ENCODE data around the gene ADGRD1.
"Not testable (repeated sequence)": the region's sequence is repeated elsewhere in the genome, so short reads cannot be mapped to it uniquely, and the experiment has no call there.

Gene ADGRD1

DNA sequence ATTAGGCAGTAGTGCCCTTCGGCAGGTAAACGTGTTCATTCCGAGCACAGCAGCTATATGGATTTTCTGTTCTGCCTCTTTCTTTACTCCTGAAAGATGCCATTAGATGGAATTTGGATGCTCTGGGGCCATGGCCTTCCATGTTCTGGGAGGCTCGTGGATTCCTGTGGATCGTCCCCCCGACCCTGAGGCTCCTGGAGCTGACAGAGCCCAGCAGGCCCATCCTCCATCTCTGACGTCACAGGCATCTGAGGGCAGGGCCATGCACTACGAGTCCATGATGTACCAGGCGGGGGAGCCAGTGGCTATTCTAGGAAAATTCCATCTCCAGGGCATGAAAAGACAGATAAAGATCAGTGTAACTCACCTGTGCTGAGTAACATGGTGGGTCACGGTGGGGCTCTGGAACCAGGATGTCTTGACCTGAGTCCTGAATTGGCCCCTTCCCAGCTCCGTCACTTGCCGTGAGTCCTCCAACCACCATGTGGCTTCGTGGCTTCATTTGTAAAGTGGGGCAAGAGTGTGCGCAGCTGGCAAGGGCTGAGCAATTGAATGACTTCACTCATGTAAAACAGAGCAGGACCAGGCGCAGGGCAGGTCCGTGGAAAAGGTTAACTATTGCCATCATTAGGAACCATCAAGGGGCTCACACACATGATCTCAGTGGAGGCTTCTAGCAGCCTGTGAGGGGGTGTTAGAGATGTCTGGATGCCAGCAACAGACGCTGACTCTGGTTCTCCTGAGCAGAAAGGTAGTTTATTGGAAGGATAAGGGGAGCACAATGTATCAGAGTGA, 115.4 kb downstream of the ADGRD1 start:
- H3K27ac Mint-ChIP-seq; H3K4me3 Mint-ChIP-seq; H3K36me3 Mint-ChIP-seq (ENCODE audit: low read depth); H3K4me1 Mint-ChIP-seq (ENCODE audit: low read depth); H3K9me3 Mint-ChIP-seq; H3K27me3 Mint-ChIP-seq (ENCODE audit: low read depth): not testable (repeated sequence)

DNA sequence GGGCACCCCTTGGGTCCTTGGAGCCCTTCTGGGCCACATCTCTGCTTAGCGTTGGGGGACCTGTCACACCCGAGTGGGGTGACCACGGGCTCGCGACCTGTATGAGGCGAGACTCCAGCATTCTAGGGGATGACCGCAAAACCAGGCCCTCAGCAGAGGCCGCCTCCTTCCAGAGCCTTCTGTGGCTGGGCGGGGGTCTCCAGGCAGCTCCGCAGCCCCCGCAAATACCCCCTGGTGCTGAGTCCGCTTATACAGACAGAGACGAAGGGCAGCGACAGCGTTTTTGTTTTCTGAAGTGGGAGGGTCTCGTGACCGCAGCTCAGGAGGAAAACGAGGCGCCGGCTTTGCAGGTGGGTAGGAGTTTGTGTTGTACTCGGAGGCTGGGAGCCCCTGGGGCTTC, 116.4 kb downstream of the ADGRD1 start:
- not testable (repeated sequence) for H3K27me3 Mint-ChIP-seq (ENCODE audit: low read depth); H3K9me3 Mint-ChIP-seq; H3K4me1 Mint-ChIP-seq (ENCODE audit: low read depth); H3K27ac Mint-ChIP-seq; H3K4me3 Mint-ChIP-seq; H3K36me3 Mint-ChIP-seq (ENCODE audit: low read depth)

DNA sequence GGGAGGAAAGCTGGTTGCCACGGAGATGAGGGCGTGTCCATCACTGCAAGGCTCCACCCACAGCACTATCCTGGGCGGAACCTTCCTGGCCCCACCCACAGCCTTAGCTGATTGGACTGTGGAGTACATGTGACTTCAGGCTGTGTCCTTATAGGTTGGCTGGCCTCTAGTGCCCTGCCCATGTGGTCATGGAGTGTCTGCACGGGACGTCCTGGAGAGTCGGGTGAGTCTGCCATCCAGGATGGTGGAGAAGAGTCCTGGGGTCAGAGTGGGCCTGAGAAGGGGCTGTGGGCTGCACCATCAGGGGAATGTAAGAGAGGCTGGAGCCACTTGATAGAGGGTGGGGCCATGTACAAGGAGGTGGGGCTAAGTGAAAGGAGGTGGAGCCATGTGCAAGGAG, 117.0 kb downstream of the ADGRD1 start:
- H3K4me1 Mint-ChIP-seq (ENCODE audit: low read depth); H3K4me3 Mint-ChIP-seq; H3K27ac Mint-ChIP-seq; H3K36me3 Mint-ChIP-seq (ENCODE audit: low read depth); H3K27me3 Mint-ChIP-seq (ENCODE audit: low read depth); H3K9me3 Mint-ChIP-seq: not testable (repeated sequence)

DNA sequence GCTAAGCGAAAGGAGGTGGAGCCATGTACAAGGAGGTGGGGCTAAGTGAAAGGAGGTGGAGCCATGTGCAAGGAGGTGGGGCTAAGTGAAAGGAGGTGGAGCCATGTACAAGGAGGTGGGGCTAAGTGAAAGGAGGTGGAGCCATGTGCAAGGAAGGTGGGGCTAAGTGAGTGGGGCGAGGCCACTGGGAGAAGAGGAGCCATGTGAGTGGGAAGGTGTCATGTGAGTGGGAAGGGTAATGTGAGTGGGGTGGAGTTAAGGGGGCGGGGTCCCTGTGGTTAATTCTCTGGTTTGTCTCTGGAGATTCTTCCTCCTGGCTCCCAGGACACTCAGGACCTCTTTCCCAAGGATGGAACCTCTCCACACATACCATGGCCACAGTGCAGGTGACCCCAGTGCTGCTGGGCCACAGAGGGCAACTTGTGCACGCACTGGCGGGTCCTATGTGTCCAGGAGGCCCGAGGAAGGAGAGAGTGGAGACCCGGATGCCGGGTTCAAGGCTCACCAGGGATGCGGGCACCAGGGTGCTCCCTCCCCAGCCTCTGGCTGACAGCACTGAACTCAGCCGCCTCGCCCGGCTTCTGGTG, 117.6 kb downstream of the ADGRD1 start:
- H3K27ac Mint-ChIP-seq; H3K27me3 Mint-ChIP-seq (ENCODE audit: low read depth); H3K4me1 Mint-ChIP-seq (ENCODE audit: low read depth); H3K9me3 Mint-ChIP-seq; H3K36me3 Mint-ChIP-seq (ENCODE audit: low read depth); H3K4me3 Mint-ChIP-seq: not testable (repeated sequence)

DNA sequence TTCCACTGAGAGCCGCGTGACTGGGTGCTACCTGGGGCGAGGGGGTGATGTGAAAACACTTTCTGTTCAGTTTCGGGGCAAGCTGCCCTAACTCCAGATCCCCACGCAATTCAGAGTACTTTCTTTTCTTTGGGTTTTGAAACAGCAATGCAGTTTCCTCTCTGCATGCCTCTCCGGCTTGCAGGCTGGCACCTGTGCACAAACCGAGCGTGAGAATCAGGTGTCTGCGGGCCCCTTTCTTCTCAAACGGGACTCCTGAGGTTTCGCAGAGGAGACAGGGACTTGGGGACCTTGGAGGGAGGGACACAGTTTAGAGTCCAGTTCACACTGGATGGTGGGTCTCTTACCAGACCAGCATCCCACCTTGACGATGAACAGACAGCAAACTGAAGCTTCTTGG, 118.2 kb downstream of the ADGRD1 start:
- not testable (repeated sequence) for H3K27me3 Mint-ChIP-seq (ENCODE audit: low read depth); H3K27ac Mint-ChIP-seq; H3K4me1 Mint-ChIP-seq (ENCODE audit: low read depth); H3K9me3 Mint-ChIP-seq; H3K4me3 Mint-ChIP-seq; H3K36me3 Mint-ChIP-seq (ENCODE audit: low read depth)

DNA sequence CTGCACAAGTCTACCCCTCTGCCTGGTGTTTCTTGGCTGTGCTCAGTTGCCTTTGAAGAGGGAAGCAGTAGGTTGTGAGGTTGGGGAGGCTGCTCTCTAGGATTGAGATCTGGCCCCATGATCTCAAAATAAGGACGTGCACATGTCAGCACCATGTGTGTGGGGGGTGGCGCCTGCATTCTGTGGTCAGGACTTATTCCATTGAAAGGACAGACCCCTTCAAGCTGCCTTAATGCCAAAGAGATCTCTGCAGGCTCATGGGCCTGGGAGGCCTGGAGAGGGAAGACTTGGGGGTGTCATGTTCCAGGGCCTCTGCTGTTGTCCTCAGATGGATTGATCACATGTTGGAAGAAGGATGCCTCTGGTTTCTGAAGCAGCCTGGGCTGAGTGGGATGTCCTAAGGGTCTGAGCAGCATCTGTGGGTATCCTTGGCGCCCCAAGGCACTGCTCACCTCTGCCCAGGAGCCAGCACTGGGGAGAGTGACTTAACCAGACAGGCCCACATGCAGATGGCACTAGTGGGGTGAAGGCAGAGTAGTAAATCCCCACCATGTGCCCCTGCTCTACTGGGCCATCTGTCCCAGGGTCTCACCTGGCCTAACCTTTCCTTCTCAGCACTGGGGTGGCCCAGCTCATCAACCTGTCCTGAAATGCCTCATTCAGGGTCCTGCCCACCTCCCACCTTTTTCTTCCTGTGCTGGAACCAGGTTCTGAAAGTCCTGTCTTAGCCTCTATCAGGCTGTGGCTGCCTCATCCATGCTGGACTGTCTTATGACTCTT, 118.9 kb downstream of the ADGRD1 start:
- Mint-ChIP-seq H3K36me3 (ENCODE audit: low read depth) (no peaks in the 10 kb centered on the region), H3K27me3 (ENCODE audit: low read depth) (no peaks in the 10 kb centered on the region), H3K4me3 (no peak overlapping the region), H3K9me3 (no peaks in the 10 kb centered on the region), H3K27ac (no peak overlapping the region), H3K4me1 (ENCODE audit: low read depth) (no peaks in the 10 kb centered on the region)

DNA sequence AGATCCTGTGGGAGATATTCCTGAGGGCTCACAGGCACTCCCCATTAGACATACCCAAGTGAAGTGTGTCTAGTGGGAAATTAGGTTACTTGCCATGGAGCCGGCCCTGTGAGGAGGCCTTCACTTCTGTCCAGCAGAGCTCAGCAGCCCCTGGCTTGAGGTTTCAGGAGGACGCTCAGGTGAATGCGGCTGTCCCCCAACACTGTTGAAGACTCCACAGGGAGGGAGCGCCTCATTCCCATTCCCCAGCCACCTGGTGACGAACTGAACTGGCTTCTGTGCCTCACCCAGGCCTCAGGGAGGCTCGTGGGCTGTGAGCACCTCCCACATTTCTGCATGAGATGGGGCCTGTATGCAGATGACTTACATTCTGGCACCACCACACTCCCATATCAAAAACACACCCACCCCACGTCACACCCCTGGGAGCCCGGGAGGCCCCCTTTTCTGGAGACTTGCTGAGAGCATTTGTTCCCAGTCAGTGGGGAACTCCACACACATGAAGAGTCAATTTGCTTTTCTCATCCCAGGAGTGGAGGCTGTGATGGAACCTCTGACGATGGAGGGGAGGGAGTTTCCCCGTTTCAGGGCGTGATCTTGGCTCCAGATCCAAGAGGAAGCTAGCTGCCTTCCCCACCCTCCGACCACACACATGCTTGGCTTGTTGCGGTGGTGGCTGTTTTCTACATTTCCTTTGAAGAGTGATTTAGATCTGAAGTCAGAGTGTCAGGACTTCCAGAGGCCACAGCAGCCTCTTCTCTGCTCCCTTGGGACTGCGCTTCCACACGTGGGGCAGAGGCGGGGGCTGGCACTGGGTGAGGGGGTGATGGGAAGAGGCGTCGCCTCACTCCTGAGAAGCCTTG, 120.7 kb downstream of the ADGRD1 start:
- Mint-ChIP-seq H3K4me1 (ENCODE audit: low read depth) (no peaks in the 10 kb centered on the region), H3K36me3 (ENCODE audit: low read depth) (no peaks in the 10 kb centered on the region), H3K27ac (no peak overlapping the region), H3K27me3 (ENCODE audit: low read depth) (no peaks in the 10 kb centered on the region), H3K4me3 (no peak overlapping the region), H3K9me3 (no peaks in the 10 kb centered on the region)

DNA sequence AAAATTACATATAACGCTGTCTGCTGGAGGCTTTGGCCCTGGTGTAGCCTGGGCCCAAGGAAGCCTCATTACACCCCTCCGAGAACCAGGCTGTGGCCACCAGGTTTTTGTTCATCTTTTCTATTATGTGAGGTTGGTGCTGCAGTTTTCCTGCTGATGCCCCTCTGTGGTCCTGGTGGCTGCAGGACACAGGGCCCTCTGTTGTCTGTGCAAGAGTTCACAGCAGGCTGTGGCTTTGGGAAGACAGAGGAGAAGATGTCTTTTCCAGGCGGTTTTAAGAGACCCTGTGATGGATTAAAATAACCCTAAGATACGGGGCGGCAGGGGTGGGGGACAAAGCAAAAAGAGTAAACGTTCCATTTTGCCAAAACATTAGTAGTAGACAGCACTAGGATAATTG, 121.5 kb downstream of the ADGRD1 start:
- Mint-ChIP-seq H3K27ac (no peak overlapping the region), H3K4me1 (ENCODE audit: low read depth) (no peaks in the 10 kb centered on the region), H3K36me3 (ENCODE audit: low read depth) (no peaks in the 10 kb centered on the region), H3K9me3 (no peaks in the 10 kb centered on the region), H3K27me3 (ENCODE audit: low read depth) (no peaks in the 10 kb centered on the region), H3K4me3 (no peak overlapping the region)

DNA sequence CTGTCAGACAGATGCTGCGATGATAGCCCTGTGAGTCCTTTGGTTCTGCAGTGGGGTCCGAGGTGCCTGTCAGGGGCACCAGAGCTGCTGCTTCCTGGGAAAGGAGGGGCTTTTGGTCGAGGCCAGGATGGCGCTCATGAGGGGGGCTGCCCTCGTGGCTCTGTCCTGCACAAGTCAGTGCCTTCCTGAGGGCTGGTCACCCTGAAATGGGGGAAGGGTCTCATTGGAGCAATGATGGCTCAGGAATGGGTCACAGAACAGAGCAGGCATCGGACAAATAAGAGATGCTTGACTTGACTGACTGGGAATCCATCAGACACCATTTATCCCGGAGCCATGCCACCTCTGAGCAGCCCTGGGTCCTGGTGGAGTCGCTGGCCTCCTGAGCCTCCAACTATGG, 121.9 kb downstream of the ADGRD1 start:
- Mint-ChIP-seq H3K4me3 (no peak overlapping the region), H3K27ac (no peak overlapping the region), H3K9me3 (no peaks in the 10 kb centered on the region), H3K27me3 (ENCODE audit: low read depth) (no peaks in the 10 kb centered on the region), H3K4me1 (ENCODE audit: low read depth) (no peaks in the 10 kb centered on the region), H3K36me3 (ENCODE audit: low read depth) (no peaks in the 10 kb centered on the region)

DNA sequence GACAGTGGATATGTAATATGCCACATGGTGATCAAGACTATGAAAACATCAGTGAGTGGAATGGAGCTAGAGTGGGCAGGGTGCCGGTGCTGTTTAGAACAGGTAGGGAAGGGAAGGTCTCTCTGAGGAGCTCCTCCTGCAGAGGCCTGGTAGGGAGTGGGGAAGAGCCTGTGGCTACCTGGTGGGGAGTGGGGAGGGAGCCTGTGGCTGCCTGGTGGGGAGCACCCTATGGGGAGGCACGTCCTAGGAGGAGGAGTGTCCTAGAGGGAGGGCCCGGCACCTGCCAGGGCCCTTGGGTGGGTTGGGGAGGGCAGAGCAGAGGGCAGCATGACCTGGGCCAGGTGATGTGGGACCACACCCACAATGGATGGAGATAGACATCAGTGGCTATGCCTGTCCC, 122.6 kb downstream of the ADGRD1 start:
- H3K36me3 Mint-ChIP-seq (ENCODE audit: low read depth): no peaks in the 10 kb centered on the region
- no peaks in the 10 kb centered on the region for H3K4me1 Mint-ChIP-seq (ENCODE audit: low read depth)
- no peak overlapping the region for H3K27ac Mint-ChIP-seq
- no peak overlapping the region for H3K4me3 Mint-ChIP-seq
- no peaks in the 10 kb centered on the region for H3K27me3 Mint-ChIP-seq (ENCODE audit: low read depth)
- no peaks in the 10 kb centered on the region for H3K9me3 Mint-ChIP-seq

DNA sequence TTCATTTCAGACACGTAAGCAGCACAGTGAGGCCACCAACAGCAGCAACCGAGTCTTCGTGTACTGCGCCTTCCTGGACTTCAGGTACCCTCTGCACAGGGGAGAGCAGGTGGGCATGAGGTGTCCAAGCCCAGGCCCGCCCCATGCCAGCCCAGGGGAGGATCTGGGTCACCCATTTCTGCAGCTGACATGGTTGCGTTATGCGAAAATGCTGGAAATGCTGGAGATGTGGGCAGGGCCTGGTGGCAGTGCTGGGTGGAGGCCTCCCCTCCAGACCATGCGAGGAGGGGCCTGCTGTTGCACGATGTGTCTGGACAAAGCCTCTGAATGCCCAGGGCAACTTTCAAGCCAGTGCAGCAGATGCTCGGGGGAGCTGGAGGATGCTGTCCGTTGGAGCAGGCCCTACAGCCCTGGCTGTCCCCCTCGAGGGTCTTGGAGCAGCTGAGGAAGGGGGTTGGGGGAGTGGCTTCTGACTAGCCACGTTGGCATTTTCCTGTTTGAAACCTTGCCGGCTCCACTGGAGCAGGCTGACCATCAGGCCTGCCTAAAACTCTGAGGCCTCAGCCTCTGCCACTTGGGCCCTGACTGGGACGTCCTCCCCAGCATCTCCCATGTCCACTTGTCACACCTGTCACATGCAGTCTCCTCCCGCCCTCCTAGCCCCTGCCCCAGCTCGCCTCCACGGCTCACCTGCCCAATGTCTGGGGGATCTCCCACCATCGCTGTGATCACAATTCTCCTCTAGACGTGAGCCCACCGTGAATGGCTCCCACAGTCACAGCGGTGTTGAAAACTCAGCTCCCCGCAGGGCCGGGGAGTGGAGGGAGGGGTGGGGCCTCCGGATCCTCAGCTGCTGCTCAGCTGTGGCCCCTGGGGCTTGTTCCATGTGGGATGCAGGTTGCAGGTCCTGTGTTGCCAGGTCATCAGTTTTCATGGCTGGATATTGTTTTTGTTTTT, 123.4 kb downstream of the ADGRD1 start:
- Mint-ChIP-seq H3K27me3 (ENCODE audit: low read depth) (no peaks in the 10 kb centered on the region), H3K27ac (no peak overlapping the region), H3K9me3 (no peaks in the 10 kb centered on the region), H3K4me3 (no peak overlapping the region), H3K4me1 (ENCODE audit: low read depth) (no peaks in the 10 kb centered on the region), H3K36me3 (ENCODE audit: low read depth) (no peaks in the 10 kb centered on the region)

DNA sequence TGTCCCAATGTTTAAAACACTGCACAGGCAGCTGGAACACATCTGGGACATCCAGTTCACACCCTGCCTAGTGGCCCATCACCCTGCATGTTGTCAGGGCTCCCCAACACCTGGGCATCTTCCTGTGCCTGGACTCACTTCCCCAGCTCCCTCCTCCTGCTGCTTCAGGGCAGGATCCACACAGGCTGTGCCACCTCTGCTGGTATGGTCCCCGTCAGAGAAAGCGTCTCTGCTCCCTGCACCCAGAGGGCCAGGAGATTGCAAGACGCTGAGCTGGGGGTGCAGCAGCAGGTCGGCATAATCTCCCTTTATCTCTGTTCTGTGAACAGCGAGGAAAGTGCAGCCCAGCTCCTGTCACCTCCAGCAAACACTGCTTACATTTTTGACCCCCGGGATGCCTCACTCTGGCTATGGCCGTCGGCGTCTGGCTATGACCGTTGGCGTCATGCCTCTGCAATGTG, 124.3 kb downstream of the ADGRD1 start:
- H3K27me3 Mint-ChIP-seq (ENCODE audit: low read depth): no peaks in the 10 kb centered on the region
- H3K9me3 Mint-ChIP-seq: no peaks in the 10 kb centered on the region
- H3K27ac Mint-ChIP-seq: no peak overlapping the region
- H3K36me3 Mint-ChIP-seq (ENCODE audit: low read depth): no peaks in the 10 kb centered on the region
- H3K4me1 Mint-ChIP-seq (ENCODE audit: low read depth): no peaks in the 10 kb centered on the region
- H3K4me3 Mint-ChIP-seq: no peak overlapping the region

DNA sequence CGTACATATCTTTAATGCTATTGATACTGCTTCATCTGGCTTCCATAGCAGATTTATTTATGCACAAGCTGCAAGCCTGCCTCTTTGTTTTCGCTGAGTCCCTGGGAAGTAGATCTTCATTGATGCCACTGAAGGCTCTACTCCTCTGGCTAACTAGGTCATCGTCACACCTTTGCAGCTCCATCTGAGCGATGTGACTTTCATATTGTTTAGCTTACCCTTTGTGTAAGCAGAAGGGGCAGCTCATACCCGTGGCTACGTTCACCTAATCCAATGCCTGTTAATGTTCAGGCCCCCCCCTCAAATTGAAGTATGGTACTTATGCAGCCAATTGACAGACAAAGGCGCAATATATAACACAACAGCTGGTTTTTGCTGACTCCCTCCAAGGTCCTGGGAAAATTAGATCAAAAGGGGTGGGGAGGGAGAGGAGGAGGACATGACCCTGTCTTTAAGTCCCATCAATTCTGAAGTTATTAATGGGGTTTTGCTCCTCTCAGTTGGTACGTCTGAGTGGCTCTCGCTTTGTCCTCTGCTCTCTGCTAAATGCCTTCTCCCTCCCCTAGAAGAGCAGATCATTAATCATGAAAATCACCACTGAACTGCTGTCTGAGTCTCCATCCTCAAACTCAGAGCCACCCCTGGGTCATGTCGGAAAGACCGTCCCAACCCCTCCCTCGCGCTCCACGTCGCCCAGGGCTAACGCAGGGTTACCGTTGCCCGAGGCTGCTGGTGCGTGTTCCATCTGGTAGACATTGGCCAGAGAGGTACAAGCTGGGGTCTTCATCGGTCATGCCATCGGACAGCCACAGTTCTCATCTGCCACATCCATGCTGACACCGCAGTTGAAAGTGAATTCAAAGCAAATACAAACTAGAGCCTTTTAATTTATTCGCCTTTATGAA, 128.8 kb downstream of the ADGRD1 start:
- no peaks in the 10 kb centered on the region for H3K36me3 Mint-ChIP-seq (ENCODE audit: low read depth)
- H3K9me3 Mint-ChIP-seq: no peaks in the 10 kb centered on the region
- no peak overlapping the region for H3K27ac Mint-ChIP-seq
- no peaks in the 10 kb centered on the region for H3K27me3 Mint-ChIP-seq (ENCODE audit: low read depth)
- no peaks in the 10 kb centered on the region for H3K4me1 Mint-ChIP-seq (ENCODE audit: low read depth)
- no peak overlapping the region for H3K4me3 Mint-ChIP-seq
